ENCODE results near the gene TRIM6.
"Not testable (repeated sequence)": the region's sequence is repeated elsewhere in the genome, so short reads cannot be mapped to it uniquely, and the experiment has no call there.

TRIM6 gene

DNA sequence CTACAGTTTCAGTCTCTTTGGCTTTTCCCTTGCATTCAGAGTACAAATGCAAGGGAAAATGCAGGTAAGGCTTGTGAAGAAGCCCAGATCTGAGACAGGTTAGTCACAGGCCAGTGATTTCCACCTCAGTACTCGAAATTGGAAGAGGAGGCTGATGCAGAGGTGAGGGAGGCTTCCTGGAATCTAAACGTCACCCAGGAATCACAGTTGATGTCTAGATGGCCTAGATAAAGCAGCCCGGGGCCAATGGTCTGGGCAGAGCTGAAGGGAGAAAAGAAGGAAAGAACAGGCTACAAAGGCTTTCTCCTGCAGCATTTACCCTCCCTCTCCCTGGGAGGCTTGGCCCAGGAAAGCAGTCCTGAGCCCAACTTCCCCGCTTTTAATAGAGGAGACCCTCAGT lies 8.5 kb downstream of the TRIM6 start:
- DNase-seq = no peak

DNA sequence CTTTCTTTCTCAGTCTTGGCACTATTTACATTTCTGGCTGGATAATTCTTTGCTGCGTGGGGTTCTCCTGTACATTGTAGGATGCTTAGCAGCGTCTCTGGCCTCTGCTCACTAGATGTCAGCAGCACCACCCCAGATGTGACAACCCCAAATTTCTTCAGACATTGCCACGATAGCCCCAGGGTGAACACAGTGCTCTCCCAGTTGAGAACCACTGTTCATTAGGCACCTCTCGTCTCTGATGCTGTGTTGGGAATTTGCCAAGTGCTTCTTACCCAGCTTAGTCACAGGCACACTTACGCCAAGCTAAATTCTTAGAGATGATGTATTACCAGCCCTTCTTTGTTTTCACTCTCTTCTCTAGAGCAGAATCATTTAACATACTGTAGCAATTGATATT lies 9.4 kb downstream of the TRIM6 start:
- DNase-seq = no peak

DNA sequence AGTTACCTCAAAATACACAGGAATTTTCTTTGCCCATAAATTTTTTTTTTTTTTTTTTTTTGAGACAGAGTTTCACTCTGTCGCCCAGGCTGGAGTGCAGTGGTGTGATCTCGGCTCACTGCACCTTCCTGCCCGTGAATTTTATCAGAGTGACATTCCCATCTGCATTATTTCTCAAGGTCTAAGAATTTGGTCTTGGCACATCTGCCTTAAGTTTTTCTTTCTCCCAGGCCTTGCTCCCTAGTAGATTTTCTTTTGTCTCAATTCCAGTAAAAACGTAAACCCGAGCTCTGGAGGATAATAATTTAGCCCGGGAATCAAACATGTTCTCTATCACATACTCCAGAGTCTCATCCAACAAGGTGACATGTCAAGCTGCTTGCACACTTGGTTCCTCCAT lies 12.4 kb downstream of the TRIM6 start:
- no peak for DNase-seq

DNA sequence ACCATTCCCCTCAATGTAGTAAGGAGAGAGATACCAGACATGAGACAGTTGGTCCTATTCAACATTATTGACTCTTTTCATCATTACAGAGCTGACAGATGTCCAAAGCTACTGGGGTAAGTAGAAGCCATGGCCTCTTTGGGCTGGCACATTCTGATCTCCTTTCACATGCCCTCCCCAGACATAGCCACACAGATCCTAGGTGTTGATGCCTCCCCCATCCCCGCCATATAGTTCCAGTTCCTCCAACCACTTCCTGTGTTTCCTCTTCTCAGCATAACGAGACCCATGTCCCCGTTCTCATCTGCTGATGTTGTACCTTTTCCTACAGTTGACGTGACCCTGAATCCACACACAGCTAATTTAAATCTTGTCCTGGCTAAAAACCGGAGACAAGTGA lies 14.0 kb downstream of the TRIM6 start:
- DNase-seq = no peak

DNA sequence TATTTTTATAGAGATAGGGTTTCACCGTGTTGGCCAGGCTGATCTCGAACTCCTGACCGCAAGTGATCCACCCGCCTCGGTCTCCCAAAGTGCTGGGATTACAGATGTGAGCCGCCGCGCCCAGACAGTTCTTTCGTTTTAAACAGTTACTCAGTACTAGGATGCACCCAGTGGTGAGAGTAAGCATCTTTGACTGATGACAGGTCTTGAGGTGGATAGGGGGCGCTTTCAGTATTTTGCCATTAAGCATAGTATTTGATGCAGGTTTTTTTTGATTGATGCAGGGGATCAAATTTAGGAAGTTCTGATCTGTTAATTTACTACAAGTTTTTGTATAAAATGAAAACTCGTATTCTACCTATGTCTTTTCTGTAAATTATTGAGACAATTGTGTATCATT lies 15.2 kb downstream of the TRIM6 start:
- DNase-seq = no peak

DNA sequence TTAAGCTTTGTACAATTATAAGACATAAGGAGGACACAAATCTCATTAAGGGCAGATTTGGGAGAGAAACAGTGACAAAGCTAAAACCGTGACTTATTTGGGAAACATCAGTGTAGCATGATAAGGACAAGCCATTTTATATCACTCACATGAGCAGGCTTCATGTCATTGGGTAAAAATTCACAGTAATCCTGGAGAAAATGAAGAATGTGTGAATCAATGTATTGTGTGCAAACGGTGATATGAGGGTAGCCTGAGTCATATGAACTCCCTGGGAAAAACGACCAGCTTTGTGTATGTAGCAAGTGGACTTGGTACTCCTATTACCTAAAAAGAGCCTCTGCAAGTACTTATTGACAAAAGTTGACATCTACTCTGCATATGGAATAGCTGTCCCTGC lies 22.4 kb downstream of the TRIM6 start:
- DNase-seq = no peak

DNA sequence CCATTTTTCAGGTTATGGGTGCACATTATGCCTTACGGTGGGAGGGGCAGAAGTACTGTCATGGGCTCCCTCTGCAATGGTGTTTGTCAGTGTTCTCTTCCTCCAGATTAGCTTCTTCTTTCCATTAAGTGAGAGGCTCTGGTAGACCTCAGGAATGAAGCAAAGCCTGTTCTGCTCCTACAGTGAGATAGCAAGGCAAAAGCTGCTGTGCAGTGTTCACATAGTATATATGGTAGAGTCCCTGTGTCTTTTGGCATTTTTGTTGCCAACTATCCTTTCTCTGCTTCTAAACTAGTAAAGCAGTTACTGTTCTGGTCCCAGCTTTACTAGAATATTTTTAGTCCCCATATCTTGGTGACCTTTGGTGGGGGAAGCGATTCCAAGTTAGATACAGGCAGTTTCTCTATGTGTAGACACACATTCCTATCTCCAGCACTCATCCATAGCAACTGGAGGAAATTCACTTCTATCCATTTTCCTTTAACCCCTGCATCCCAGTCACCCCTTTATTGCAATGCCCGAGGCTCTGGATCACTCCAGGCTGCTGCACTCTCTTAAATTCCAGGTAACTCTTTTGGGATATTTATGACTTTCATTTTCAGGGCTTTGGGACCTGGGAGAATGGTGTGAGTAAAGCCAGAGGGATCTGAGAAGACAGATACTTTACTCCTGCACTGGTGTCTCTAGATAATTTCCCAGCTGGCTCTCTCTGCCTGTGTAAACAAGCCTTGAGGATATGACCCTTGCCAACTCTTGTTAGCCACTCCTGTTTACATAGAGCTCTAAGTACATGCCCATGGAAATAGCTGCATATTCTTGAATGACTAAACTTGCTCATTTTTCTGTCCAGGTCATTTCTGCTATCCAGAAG lies 24.4 kb downstream of the TRIM6 start:
- DNase-seq = no peak

DNA sequence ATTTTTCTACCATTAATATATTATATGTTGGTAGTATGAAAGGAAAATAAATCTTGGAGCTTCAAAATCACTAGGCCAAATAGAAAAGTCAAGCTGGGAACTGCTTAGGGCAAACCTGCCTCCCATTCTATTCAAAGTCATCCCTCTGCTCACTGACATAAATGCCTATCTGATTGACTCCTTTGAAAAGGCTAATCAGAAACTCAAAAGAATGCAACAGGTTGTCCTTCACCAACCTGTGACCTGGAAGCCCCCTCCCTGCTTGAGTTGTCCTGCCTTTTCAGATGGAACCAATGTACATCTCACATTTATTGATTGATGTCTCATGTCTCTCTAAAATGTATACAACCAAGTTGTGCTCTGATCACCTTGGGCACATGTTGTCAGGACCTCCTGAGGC lies 25.1 kb downstream of the TRIM6 start:
- DNase-seq = no peak

DNA sequence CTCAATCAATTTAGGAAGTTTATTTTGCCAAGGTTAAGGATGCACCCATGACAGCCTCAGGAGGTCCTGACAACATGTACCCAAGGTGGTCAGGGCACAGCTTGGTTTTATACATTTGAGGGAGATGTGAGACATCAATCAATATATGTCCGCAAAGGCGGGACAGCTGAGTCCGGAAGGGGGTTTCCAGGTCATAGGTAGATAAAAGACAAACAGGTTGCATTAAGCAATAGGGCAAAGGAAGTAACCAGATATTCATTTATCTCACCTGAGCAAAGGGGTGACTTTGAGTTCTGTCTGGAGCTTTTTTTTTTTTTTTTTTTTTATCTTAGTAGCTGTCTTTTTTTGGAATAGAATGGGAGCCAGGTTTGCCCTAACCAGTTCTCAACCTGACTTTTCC lies 26.4 kb downstream of the TRIM6 start:
- DNase-seq = no peak

DNA sequence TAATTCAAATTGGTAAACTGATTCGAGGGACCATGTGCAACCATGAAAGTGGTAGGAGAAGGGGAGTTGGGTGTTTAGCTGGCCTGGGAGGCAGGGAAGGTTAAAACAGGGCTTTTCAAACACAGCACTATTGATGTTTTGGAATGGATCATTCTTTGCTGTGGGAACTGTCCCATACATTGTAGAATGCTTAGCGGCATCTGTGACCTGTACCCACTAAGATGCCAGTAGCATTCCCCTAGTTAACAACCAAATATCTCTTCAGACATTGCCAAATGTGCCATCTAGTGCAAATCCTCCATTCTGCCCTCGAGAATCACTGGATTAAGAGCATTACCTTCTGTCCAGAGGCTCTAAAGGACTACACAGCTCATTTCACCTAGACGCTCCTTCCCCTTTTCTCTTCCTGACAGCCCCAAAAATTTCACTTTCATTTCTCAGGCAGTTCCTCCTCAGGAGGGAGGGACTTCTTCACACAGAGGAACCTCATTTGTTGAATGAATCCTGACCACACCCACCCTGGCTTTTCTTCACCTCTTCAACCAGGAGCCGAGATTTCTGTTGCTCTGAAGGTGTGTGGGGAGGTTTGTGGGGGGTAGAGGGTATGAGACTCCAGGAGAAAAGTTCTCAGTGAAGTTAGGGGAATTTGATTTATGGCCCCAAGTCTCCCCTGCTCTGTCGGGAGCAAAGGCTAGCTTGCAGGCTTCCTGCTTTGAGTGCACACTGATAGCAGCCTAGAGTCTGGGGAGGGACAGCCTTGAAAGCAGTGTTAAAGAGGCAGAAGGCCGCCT lies 28.2 kb downstream of the TRIM6 start, which contains the start of gene TRIM34:
Gene TRIM34, plus strand, starts transcription at position 513 of the 791 bp plus-strand sequence. CDS start 7,331 bp downstream, outside the sequence.
- peak; percentile 57 for DNase-seq

DNA sequence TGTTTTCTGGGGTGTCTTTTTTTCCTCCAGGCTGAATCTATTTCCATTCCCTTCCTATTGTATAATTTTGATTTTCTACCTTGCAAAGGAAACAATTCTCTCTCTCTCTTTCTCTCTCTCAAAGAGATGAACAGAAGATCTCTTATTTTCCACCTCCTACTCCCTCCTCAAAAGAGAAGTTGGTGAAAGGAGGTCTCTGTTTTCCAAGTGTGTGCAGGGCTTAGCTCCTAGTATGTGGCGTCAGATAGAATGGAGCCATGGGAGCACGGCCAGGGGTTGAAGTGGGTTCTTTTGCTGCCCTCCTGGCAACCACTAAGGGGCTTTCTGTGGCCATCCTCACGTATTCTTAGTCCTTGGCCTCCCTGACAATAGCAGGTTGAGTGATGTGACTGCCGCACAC lies 28.8 kb downstream of the TRIM6 start:
- no peak for DNase-seq

DNA sequence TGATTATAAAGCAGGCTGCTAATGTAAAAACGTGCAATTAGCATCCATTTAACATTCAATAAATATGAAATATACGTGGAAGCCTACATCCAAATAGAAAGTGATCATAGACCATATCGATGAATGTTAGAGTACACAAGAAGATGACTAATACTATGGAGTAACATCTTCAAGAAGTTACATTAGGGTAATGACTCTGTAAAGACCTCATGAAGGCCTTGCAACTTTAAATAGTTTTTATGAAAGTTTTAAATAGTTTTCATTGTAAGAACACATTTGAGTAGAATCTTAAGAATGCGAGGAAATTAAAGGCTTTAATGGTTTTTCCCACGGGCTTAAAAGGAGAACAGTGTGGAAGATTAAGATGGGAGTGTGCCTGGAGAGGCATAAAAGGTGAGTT lies 29.8 kb downstream of the TRIM6 start:
- no peak for DNase-seq

DNA sequence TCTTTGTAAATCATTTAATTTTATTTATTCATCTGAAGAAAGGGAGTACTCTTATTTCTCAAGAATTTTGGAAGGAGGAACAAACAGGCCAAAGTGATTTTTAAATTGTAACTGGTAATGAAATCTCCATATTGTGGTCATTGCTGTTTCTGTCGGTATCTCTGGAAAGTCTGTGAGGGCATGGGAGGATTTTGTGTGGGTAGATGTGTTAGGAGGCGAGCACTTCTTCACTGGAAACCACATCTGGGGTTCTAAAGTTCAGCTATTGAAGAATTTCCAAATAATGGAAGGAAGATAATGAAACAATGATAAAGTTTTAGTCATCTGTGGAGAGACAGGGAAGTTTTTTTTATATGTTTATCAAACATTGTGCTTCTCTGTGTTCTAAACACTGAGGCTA lies 35.0 kb downstream of the TRIM6 start:
- DNase-seq = no peak

DNA sequence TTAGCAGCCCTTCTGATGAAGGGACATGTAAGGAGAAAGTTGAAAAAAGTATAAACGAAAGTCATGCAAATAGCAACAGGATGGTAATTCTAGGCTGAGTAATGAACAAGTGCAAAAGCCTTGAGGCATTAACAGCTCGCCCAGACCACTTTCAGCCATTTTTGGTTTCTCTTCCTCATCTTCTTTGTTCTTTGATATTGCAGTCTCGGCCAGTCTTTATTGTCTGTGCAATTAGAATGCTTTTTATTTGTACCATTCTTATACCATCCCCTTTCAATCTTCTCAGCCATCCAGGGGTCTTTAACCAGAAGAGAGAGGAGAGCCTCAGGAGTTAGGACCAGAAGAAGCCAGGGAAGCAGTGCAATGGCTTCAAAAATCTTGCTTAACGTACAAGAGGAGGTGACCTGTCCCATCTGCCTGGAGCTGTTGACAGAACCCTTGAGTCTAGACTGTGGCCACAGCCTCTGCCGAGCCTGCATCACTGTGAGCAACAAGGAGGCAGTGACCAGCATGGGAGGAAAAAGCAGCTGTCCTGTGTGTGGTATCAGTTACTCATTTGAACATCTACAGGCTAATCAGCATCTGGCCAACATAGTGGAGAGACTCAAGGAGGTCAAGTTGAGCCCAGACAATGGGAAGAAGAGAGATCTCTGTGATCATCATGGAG lies 35.7 kb downstream of the TRIM6 start:
- no peak for DNase-seq

DNA sequence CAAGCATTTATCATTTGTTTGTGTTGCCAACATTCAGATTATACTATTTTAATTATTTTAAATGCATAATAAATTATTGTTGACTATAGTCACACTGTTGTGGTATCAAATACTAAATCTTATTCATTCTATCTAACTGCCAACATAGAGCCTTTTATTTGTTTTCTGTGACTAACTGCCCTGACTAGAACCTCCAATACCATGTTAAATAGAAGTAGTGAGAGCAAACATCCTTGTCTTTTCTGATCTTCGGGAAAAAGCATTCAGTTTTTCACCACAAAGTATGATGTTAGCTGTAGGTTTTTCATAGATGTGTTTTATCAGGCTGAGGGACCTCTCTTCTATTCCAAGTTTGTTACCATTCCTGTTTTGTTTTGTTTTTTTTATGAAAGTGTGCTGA lies 43.5 kb downstream of the TRIM6 start:
- no peak for DNase-seq

DNA sequence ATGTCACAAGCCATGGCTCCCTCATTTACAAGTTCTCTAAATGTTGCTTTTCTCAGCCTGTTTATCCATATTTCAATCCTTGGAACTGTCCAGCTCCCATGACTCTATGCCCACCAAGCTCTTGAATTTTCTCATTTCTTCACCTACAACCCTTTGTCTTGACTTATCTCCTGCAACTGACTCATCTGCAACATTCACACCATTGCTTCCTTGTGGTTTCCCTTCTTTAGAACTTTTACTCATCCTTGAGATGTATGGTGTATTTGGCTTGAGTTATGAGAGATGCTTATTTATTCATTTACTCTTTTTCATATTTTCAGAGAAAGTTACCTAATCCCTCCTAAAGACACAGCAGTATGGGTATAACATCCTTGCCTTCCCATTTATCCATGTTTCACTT lies 47.1 kb downstream of the TRIM6 start:
- no peak for DNase-seq

DNA sequence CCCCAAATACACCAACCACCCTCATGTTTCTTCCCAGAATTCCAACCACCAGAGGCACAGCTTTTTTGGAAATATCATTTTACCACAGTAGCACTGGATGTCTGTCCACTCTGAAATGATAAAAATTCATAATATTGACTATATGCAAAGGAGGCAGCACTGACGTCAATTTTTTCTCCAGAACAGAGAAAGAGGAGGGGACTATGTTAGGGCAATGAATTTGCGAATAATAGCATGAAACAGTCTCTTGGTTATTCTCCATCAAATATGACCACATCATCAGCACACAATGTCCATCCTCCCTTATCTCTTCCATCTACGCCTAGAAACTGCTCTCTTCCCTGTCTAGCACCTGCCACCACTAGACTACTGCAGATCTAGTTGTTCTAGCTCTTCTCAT lies 49.7 kb downstream of the TRIM6 start:
- DNase-seq = no peak

DNA sequence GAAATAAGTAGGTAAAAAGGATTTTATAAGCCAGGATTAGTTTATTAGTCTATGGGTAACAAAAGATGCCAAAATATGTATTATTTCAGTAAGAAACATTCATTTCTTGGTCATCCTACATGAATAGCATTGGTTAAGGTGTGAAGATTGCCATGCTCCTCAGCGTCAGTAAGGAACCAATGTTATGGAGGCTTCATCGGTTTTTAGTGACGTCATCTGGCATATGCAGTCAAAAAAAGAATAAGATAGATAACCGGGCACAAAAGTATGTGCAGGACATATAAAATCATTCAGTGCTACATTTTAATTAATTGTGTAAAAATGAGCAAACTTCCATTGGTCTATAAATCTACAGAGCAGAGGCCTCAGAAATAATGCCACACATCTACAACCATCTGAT lies 59.0 kb downstream of the TRIM6 start:
- no peak for DNase-seq

DNA sequence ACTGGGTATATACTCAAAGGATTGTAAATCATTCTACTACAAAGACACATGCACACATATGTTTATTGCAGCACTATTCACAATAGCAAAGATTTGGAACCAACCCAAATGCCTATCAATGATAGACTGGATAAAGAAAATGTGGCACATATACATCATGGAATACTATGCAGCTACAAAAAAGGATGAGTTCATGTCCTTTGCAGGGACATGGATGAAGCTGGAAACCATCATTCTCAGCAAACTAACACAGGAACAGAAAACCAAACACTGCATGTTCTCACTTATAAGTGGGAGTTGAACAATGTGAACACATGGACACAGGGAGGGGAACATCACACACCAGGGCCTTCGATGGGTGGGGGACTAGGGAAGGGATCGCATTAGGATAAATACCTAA lies 60.5 kb downstream of the TRIM6 start:
- not testable (repeated sequence) for DNase-seq

DNA sequence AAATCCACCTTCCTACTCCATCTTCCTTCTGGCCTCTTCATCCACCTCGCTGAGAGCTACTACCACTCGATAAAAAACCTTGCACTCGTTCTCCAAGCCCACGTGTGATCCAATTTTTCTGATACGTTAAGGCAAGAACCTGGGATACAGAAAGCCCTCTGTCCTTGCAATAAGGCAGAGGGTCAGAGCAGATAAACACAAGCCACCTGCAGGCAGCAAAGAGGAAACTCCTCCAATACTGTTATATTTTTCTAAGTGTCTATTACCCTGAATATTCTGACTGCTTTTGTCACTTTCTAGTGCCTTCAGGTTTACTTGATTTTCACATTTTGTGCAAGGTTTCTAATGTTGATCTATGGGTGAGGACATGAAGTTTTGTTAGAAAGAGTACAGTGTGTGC lies 61.9 kb downstream of the TRIM6 start:
- no peak for DNase-seq
